HG02759 (cell line): ENCODE results near the gene ST6GALNAC4.
"Not testable (repeated sequence)": the region's sequence is repeated elsewhere in the genome, so short reads cannot be mapped to it uniquely, and the experiment has no call there.

Source experiments
- ATAC-seq: cut with Tn5 transposase; IDR thresholded peaks from one replicate; pipeline ENCODE4 v1.9.1; 2021; ENCODE audit warnings: mild to moderate bottlenecking, moderate library complexity; ENCODE audit not compliant: unreplicated experiment

ST6GALNAC4 gene

GRCh38 chr9:127895811-127896210 lies 21.0 kb downstream of the ST6GALNAC4 start:
- no peak for ATAC-seq

- no peak for ATAC-seq
These were observed 23.4 kb downstream of the ST6GALNAC4 start for GRCh38 chr9:127893392-127893791.

- ATAC-seq: no peak
These were observed 24.0 kb downstream of the ST6GALNAC4 start for GRCh38 chr9:127892831-127893230.

GRCh38 chr9:127890053-127890452 lies 26.8 kb downstream of the ST6GALNAC4 start:
- no peak for ATAC-seq

GRCh38 chr9:127887792-127888191 lies 29.0 kb downstream of the ST6GALNAC4 start:
- no peak for ATAC-seq

GRCh38 chr9:127886401-127886972 lies 30.4 kb downstream of the ST6GALNAC4 start:
- no peak for ATAC-seq

GRCh38 chr9:127885508-127886281 lies 31.1 kb downstream of the ST6GALNAC4 start:
- ATAC-seq: no peak

GRCh38 chr9:127884976-127885490 lies 31.8 kb downstream of the ST6GALNAC4 start:
- ATAC-seq: no peak

- no peak for ATAC-seq
These were observed 32.4 kb downstream of the ST6GALNAC4 start for GRCh38 chr9:127884427-127884911.

GRCh38 chr9:127883959-127884358 lies 32.9 kb downstream of the ST6GALNAC4 start:
- ATAC-seq: no peak

GRCh38 chr9:127881715-127882114 lies 35.1 kb downstream of the ST6GALNAC4 start:
- ATAC-seq: not testable (repeated sequence)

GRCh38 chr9:127880143-127880542 lies 36.7 kb downstream of the ST6GALNAC4 start:
- no peak for ATAC-seq

- no peak for ATAC-seq
These were observed 38.0 kb downstream of the ST6GALNAC4 start for GRCh38 chr9:127878652-127879390.

- no peak for ATAC-seq
These were observed 38.7 kb downstream of the ST6GALNAC4 start for GRCh38 chr9:127878001-127878651.

GRCh38 chr9:127877566-127877998 lies 39.3 kb downstream of the ST6GALNAC4 start, which contains the start of gene AK1:
AK1 (minus strand) TSS chr9:127877675; CDS start chr9:127874617, 3,058 bp downstream.
- no peak for ATAC-seq

- ATAC-seq: no peak
These were observed 39.9 kb downstream of the ST6GALNAC4 start for GRCh38 chr9:127876764-127877562.

- no peak for ATAC-seq
These were observed 40.6 kb downstream of the ST6GALNAC4 start for GRCh38 chr9:127876026-127876763.

GRCh38 chr9:127875306-127875966 lies 41.4 kb downstream of the ST6GALNAC4 start:
- no peak for ATAC-seq
